H9 (cell line): Measurements from ENCODE around the gene SPCS2. TPM values are rescaled to one million over a fixed set of nuclear protein-coding genes. Genes with fewer than 3 reads are reported as not detected.

ENCODE experiments used
- DNase-seq: peaks from one replicate; pipeline ENCODE4 v3.0.0-alpha.2; 2017
- H2AFZ ChIP-seq: one replicate; pipeline ENCODE4 v1.6.1; 2013; ENCODE audit warnings: mild to moderate bottlenecking, low read length, control low read depth, moderate library complexity
- H2AK5ac ChIP-seq: 2 replicates; pipeline ENCODE4 v1.6.1; 2013; ENCODE audit warnings: low read length, control low read depth, mixed read lengths; ENCODE audit not compliant: insufficient read length
- H2BK120ac ChIP-seq: one replicate; pipeline ENCODE4 v1.6.1; 2013; ENCODE audit warnings: low read depth, mild to moderate bottlenecking, low read length, control low read depth, inconsistent platforms; ENCODE audit not compliant: poor library complexity, severe bottlenecking
- H2BK12ac ChIP-seq: 2 replicates; pipeline ENCODE4 v1.6.1; 2013; ENCODE audit warnings: low read length, control low read depth, mixed read lengths, low read depth; ENCODE audit not compliant: insufficient read length
- H2BK15ac ChIP-seq: 2 replicates; pipeline ENCODE4 v1.6.1; 2013; ENCODE audit warnings: low read depth, low read length, control low read depth
- H2BK20ac ChIP-seq: one replicate; pipeline ENCODE4 v1.6.1; 2013; ENCODE audit warnings: low read depth, mild to moderate bottlenecking, low read length, control low read depth, inconsistent platforms; ENCODE audit not compliant: poor library complexity, severe bottlenecking
- H2BK5ac ChIP-seq: 2 replicates; pipeline ENCODE4 v1.6.1; 2013; ENCODE audit warnings: low read length, control low read depth, mixed read lengths; ENCODE audit not compliant: insufficient read length
- H3K14ac ChIP-seq: 2 replicates; pipeline ENCODE4 v1.6.1; 2013; ENCODE audit warnings: low read length, control low read depth; ENCODE audit not compliant: insufficient read depth
- H3K18ac ChIP-seq: 2 replicates; pipeline ENCODE4 v1.6.1; 2013; ENCODE audit warnings: low read depth, mild to moderate bottlenecking, mixed read lengths, low read length, control low read depth; ENCODE audit not compliant: insufficient read length
- H3K23ac ChIP-seq: 2 replicates; pipeline ENCODE4 v1.6.1; 2013; ENCODE audit warnings: low read length, control low read depth, mixed read lengths, low read depth; ENCODE audit not compliant: insufficient read length
- H3K23me2 ChIP-seq: 2 replicates; pipeline ENCODE4 v1.6.1; 2013; ENCODE audit warnings: low read depth, mild to moderate bottlenecking, mixed read lengths, low read length, control low read depth; ENCODE audit not compliant: insufficient read length, poor library complexity, severe bottlenecking
- H3K27ac ChIP-seq: 2 replicates; pipeline ENCODE4 v1.5.1; 2013; ENCODE audit warnings: low read length, control low read depth, mixed read lengths, low read depth; ENCODE audit not compliant: insufficient read length
- H3K27me3 ChIP-seq: 2 replicates; pipeline ENCODE4 v1.6.1; 2013; ENCODE audit warnings: low read length, control low read depth, inconsistent platforms; ENCODE audit not compliant: insufficient read depth
- H3K4ac ChIP-seq: 2 replicates; pipeline ENCODE4 v1.6.1; 2013; ENCODE audit warnings: low read depth, mild to moderate bottlenecking, control low read depth, inconsistent platforms, low read length, moderate library complexity
- H3K4me1 ChIP-seq: 2 replicates; pipeline ENCODE4 v1.6.1; 2013; ENCODE audit warnings: low read length, control low read depth, inconsistent platforms; ENCODE audit not compliant: insufficient read depth
- H3K4me2 ChIP-seq: 2 replicates; pipeline ENCODE4 v1.6.1; 2013; ENCODE audit warnings: low read length, control low read depth, mixed read lengths; ENCODE audit not compliant: insufficient read length, insufficient read depth
- H3K56ac ChIP-seq: 2 replicates; pipeline ENCODE4 v1.6.1; 2013; ENCODE audit warnings: low read depth, mild to moderate bottlenecking, mixed read lengths, low read length, control low read depth; ENCODE audit not compliant: insufficient read length
- H3K79me1 ChIP-seq: 2 replicates; pipeline ENCODE4 v1.6.1; 2013; ENCODE audit warnings: low read depth, mild to moderate bottlenecking, moderate library complexity, low read length, control low read depth, inconsistent platforms; ENCODE audit not compliant: insufficient read depth, poor library complexity, severe bottlenecking
- H3K79me2 ChIP-seq: 2 replicates; pipeline ENCODE4 v1.6.1; 2013; ENCODE audit warnings: low read length, control low read depth, inconsistent platforms; ENCODE audit not compliant: insufficient read depth
- H3K9ac ChIP-seq: 2 replicates; pipeline ENCODE4 v1.6.1; 2013; ENCODE audit warnings: low read length, control low read depth, mixed read lengths; ENCODE audit not compliant: insufficient read length; ENCODE audit errors: extremely low read depth
- H3K9me3 ChIP-seq: one replicate; pipeline ENCODE4 v1.6.1; 2013; ENCODE audit warnings: low read depth, low read length, inconsistent platforms; ENCODE audit not compliant: control insufficient read depth
- H3T11ph ChIP-seq: one replicate; pipeline ENCODE4 v1.6.1; 2013; ENCODE audit warnings: mild to moderate bottlenecking, low read length, control low read depth, inconsistent platforms
- H4K20me1 ChIP-seq: one replicate; pipeline ENCODE4 v1.6.1; 2013; ENCODE audit not compliant: control insufficient read depth, insufficient read length, insufficient read depth
- H4K5ac ChIP-seq: 2 replicates; pipeline ENCODE4 v1.6.1; 2013; ENCODE audit warnings: low read depth, mild to moderate bottlenecking, mixed read lengths, low read length, control low read depth; ENCODE audit not compliant: insufficient read length
- H4K8ac ChIP-seq: replicated peaks from 2 replicates; pipeline ENCODE4 v1.6.1; 2013; ENCODE audit warnings: low read length, control low read depth, mixed read lengths, low read depth; ENCODE audit not compliant: insufficient read length
- H4K91ac ChIP-seq: 2 replicates; pipeline ENCODE4 v1.6.1; 2013; ENCODE audit warnings: low read depth, mild to moderate bottlenecking, moderate library complexity, mixed read lengths, low read length, control low read depth; ENCODE audit not compliant: insufficient read length
- H3K27ac Mint-ChIP-seq, 3 experiments: 2 replicates in 2 of 3; 3 replicates in 1 of 3; pipeline ENCODE4 v1.8.0; 2020 to 2021; ENCODE audit warnings: mixed read lengths in 3 of 3, mild to moderate bottlenecking in 1 of 3, moderate library complexity in 1 of 3
- H3K27me3 Mint-ChIP-seq: 2 replicates; pipeline ENCODE4 v1.8.0; 2021; ENCODE audit warnings: low read depth, mild to moderate bottlenecking, moderate library complexity, mixed read lengths
- H3K36me3 Mint-ChIP-seq, 3 experiments: 2 replicates in 2 of 3; 3 replicates in 1 of 3; pipeline ENCODE4 v1.8.0; 2020 to 2021; ENCODE audit warnings: low read depth in 3 of 3, mixed read lengths in 3 of 3; ENCODE audit not compliant: insufficient read depth in 1 of 3
- H3K4me1 Mint-ChIP-seq, 2 experiments: 2 replicates each; pipeline ENCODE4 v1.8.0; 2020; ENCODE audit warnings: mixed read lengths in 2 of 2
- H3K4me3 Mint-ChIP-seq, 2 experiments: 2 replicates in 1 of 2; 3 replicates in 1 of 2; pipeline ENCODE4 v1.8.0; 2020 to 2021; ENCODE audit warnings: mild to moderate bottlenecking in 2 of 2, mixed read lengths in 2 of 2, moderate library complexity in 1 of 2
- H3K9me3 Mint-ChIP-seq, 2 experiments: 2 replicates in 1 of 2; 3 replicates in 1 of 2; pipeline ENCODE4 v1.8.0; 2020; ENCODE audit warnings: mild to moderate bottlenecking in 2 of 2, mixed read lengths in 2 of 2, moderate library complexity in 1 of 2
- CTCF ChIP-seq: fragments of 200-600 bp; sonication (generic); conservative IDR thresholded peaks from 3 replicates; pipeline ENCODE4 v1.8.0; 2021; ENCODE audit warnings: antibody characterized with exemption, mild to moderate bottlenecking
- WGBS: extraction: QIAGEN DNeasy Blood & Tissue Kit; methylation state at CpG from one replicate; pipeline ENCODE4 v1.1.7; 2013; ENCODE audit warnings: missing lambda C conversion rate, low lambda C conversion rate, mixed read lengths; ENCODE audit not compliant: insufficient read length; ENCODE audit errors: extremely low coverage; 5-methylcytosine and 5-hydroxymethylcytosine counted together
- total RNA-seq: library from RNA; stranded (reverse); gene quantifications from 2 replicates; pipeline ENCODE4 v1.2.1, GENCODE V29; 2021

Gene SPCS2
- total RNA-seq, 1 experiment from 2014 or later, result 144 TPM

- no peak overlapping the region for H2BK12ac ChIP-seq
- H2AFZ ChIP-seq, result no peak overlapping the region
- no peak overlapping the region for H4K8ac ChIP-seq
- no peak overlapping the region for H3K18ac ChIP-seq
- peaks cover 0 to 17% (median 6%) of the 10 kb centered on the region in 3 experiments; a peak in 5 of 7 replicates for H3K36me3 Mint-ChIP-seq
- WGBS, result no CpG with 5 or more reads among the region's 1 CpG
- H3K79me1 ChIP-seq, result peaks cover 11% of the 10 kb centered on the region
- H3K27ac Mint-ChIP-seq, result no peak overlapping the region; a peak in 1 of 7 replicates
- no peak for TF ChIP-seq CTCF
- no peak overlapping the region for H3K9ac ChIP-seq
- no peaks in the 10 kb centered on the region for H3K9me3 ChIP-seq
- no peak overlapping the region for H3K4ac ChIP-seq
- no peaks in the 10 kb centered on the region; a peak in 1 of 5 replicates for H3K9me3 Mint-ChIP-seq
- H3K23ac ChIP-seq, result no peak overlapping the region
- H3K79me2 ChIP-seq, result peaks cover 30% of the 10 kb centered on the region
- H4K91ac ChIP-seq, result no peak overlapping the region
- H3K27me3 ChIP-seq, result no peaks in the 10 kb centered on the region
- H3K23me2 ChIP-seq, result peaks cover 5% of the 10 kb centered on the region
- no peaks in the 10 kb centered on the region for H3K4me1 ChIP-seq
- H4K20me1 ChIP-seq, result no peaks in the 10 kb centered on the region
- no peak overlapping the region for H3T11ph ChIP-seq
- no peak overlapping the region for H3K4me2 ChIP-seq
- H3K4me3 Mint-ChIP-seq, result no peak overlapping the region
- peaks cover 15 to 21% of the 10 kb centered on the region in 2 experiments for H3K4me1 Mint-ChIP-seq
- no peak overlapping the region for H2BK120ac ChIP-seq
- no peak for DNase-seq
- H2BK15ac ChIP-seq, result no peak overlapping the region
- H3K27me3 Mint-ChIP-seq, result no peaks in the 10 kb centered on the region
- H2AK5ac ChIP-seq, result no peak overlapping the region
- no peak overlapping the region for H4K5ac ChIP-seq
- no peak overlapping the region for H2BK5ac ChIP-seq
- no peak overlapping the region for H3K14ac ChIP-seq
- H3K27ac ChIP-seq, result no peak overlapping the region
- H3K56ac ChIP-seq, result no peak overlapping the region
- H2BK20ac ChIP-seq, result no peak overlapping the region
Measured at GRCh38 chr11:74954199-74954598, 5.1 kb downstream of the SPCS2 start.
